Measurements from ENCODE around the gene KIAA0825.

KIAA0825 gene

DNA sequence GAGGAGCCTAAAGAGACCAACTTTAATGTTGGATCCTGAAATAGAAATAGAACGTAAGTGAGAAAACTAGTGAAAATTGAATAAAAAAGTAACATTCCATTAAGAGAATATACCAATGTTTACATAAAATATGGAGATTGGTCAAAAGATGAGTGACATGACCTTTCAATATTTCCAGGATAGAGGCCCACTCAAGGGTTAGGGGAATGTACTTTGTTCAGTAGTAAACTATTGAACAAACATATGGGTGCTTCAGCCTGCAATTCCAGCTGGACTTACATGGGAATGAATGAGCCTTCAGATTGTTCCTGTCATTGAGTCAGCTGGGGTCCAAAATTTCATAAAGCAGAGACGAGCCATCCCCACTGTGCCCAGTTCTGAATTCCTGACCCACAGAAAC is 505.3 kb downstream of the KIAA0825 start:
- no peak for TF ChIP-seq EZH2phosphoT487 (IDR thresholded peaks at IDR 0.05; ENCODE audit: low read depth)
- TF ChIP-seq, protein P1, sequence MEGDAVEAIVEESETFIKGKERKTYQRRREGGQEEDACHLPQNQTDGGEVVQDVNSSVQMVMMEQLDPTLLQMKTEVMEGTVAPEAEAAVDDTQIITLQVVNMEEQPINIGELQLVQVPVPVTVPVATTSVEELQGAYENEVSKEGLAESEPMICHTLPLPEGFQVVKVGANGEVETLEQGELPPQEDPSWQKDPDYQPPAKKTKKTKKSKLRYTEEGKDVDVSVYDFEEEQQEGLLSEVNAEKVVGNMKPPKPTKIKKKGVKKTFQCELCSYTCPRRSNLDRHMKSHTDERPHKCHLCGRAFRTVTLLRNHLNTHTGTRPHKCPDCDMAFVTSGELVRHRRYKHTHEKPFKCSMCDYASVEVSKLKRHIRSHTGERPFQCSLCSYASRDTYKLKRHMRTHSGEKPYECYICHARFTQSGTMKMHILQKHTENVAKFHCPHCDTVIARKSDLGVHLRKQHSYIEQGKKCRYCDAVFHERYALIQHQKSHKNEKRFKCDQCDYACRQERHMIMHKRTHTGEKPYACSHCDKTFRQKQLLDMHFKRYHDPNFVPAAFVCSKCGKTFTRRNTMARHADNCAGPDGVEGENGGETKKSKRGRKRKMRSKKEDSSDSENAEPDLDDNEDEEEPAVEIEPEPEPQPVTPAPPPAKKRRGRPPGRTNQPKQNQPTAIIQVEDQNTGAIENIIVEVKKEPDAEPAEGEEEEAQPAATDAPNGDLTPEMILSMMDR (IDR thresholded peaks at IDR 0.05; ENCODE audit: low read depth, low read length) = no peak
- Histone ChIP-seq H3K9me3 (ENCODE audit: insufficient read depth, low read length) (no peaks in the 10 kb centered on the region), H3K27me3 (ENCODE audit: low read depth, low read length) (no peaks in the 10 kb centered on the region), H3K9ac (ENCODE audit: low read length) (no peak overlapping the region), H3K79me2 (ENCODE audit: low read length) (peaks cover 20% of the 10 kb centered on the region), H3K36me3 (replicated peaks; ENCODE audit: low read depth, low read length) (no peaks in the 10 kb centered on the region), H2AFZ (ENCODE audit: low read depth, low read length) (no peak overlapping the region), H3K27ac (ENCODE audit: low read length) (no peak overlapping the region), H4K20me1 (ENCODE audit: insufficient read depth, low read length) (no peaks in the 10 kb centered on the region), H3K4me3 (ENCODE audit: low read length) (no peak overlapping the region), H3K4me2 (ENCODE audit: low read length) (no peak overlapping the region), H3K4me1 (ENCODE audit: low read length) (peaks cover 12% of the 10 kb centered on the region)

DNA sequence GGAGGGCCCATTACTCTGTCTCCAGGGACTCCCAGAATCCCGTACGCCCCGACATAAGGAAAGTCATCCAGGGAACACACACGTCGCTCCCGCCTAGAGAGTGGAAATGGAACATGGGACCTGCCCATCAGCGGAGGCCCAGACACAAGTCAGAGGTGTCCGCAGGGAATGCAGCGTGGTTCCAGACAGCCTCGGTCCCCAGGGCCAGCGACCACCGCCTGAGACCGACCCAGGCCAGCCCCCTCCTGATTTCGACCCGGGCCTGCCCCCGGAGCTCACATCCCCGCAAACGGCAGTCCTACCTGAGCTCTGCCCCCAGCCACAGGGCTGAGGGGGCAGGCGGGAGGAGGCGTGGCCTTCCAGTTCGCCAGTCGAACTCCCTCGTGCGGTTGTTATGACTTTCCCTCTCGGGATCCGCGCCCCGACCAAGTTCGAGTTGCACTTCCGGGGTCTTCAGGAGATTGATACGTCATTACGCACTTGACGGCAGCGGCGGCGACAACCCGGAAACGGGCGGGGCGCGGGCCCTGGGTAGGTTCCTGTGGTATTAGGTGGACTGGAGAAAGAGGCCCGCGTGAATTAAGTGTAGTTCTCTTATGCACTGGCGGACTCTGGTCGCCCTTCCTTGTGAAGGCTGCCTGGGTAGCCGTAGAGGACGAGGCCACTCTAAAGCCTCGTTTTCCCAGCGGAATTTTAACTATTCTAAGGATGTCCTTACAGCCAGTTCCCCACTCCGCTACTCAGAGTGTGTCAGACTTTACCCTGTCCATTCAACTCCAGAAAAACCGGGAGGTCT is 507.0 kb downstream of the KIAA0825 start:
- Histone ChIP-seq H3K36me3 (replicated peaks; ENCODE audit: low read depth, low read length) (no peaks in the 10 kb centered on the region), H3K79me2 (ENCODE audit: low read length) (peaks cover 20% of the 10 kb centered on the region), H3K4me2 (ENCODE audit: low read length) (peak overlapping the region; percentile 98), H3K4me1 (ENCODE audit: low read length) (peaks cover 12% of the 10 kb centered on the region), H3K9ac (ENCODE audit: low read length) (peak overlapping the region; percentile 90), H2AFZ (ENCODE audit: low read depth, low read length) (peak overlapping the region; percentile 99), H3K4me3 (ENCODE audit: low read length) (peak overlapping the region; percentile 99), H3K9me3 (ENCODE audit: insufficient read depth, low read length) (no peaks in the 10 kb centered on the region), H3K27ac (ENCODE audit: low read length) (peak overlapping the region; percentile 36; the same call in 1 of the 2 replicates), H3K27me3 (ENCODE audit: low read depth, low read length) (no peaks in the 10 kb centered on the region), H4K20me1 (ENCODE audit: insufficient read depth, low read length) (no peaks in the 10 kb centered on the region)
- TF ChIP-seq, protein P1 (IDR thresholded peaks at IDR 0.05; ENCODE audit: low read depth, low read length) = no peak
- no peak for TF ChIP-seq EZH2phosphoT487 (IDR thresholded peaks at IDR 0.05; ENCODE audit: low read depth)

DNA sequence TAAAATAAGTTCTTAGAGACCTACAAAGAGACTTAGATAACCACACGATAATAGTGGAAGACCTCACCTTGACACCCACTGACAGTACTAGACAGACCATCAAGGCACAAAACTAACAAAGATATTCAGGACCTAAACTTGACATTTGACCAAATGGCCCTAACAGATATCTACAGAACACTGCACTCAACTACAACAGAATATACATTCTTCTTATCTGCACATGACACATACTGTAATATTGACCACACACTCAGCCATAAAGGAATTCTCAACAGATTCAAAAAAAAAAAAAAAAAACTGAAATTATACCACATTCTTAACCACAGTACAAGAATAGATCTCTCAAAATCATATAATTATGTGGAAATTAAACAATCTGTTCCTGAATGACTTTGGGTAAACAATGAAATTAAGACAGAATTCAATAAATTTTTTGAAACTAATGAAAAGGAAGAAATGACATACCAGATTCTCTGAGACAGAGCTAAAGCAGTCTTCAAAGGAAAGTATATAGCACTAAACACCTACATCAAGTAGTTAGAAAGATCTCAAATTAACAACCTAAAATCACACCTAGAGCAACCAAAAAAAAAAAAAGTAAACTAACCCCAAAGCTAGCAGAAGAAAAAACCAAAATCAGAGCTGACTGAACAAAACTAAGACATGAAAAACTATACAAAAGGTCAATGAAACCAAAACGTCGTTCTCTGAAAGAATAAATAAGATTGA is 514.7 kb downstream of the KIAA0825 start:
- TF ChIP-seq, protein P1 (IDR thresholded peaks at IDR 0.05; ENCODE audit: low read depth, low read length) = no peak
- TF ChIP-seq EZH2phosphoT487 (IDR thresholded peaks at IDR 0.05; ENCODE audit: low read depth) = no peak
- Histone ChIP-seq H3K36me3 (replicated peaks; ENCODE audit: low read depth, low read length) (no peaks in the 10 kb centered on the region), H3K4me1 (ENCODE audit: low read length) (no peaks in the 10 kb centered on the region), H3K27me3 (ENCODE audit: low read depth, low read length) (no peaks in the 10 kb centered on the region), H2AFZ (ENCODE audit: low read depth, low read length) (no peak overlapping the region), H3K79me2 (ENCODE audit: low read length) (peaks cover 28% of the 10 kb centered on the region), H4K20me1 (ENCODE audit: insufficient read depth, low read length) (no peaks in the 10 kb centered on the region), H3K4me3 (ENCODE audit: low read length) (no peak overlapping the region), H3K4me2 (ENCODE audit: low read length) (no peak overlapping the region), H3K9ac (ENCODE audit: low read length) (no peak overlapping the region), H3K27ac (ENCODE audit: low read length) (no peak overlapping the region), H3K9me3 (ENCODE audit: insufficient read depth, low read length) (no peaks in the 10 kb centered on the region)
